HepG2 (cell line): ENCODE data around the gene SLC26A4. TPM values are rescaled to one million over a fixed set of nuclear protein-coding genes. Genes with fewer than 3 reads are reported as not detected.

Source experiments
- ATRX ChIP-seq: sonication (generic); formaldehyde crosslinking; IDR thresholded peaks from 2 replicates; pipeline ENCODE4 v1.4.0; 2020; ENCODE audit warnings: missing genetic modification reagents, borderline replicate concordance
- CENPBD1 ChIP-seq: sonication (generic); formaldehyde crosslinking; IDR thresholded peaks from 2 replicates; pipeline ENCODE4 v1.8.0; 2022; ENCODE audit warnings: missing genetic modification reagents, low read depth, mild to moderate bottlenecking, borderline replicate concordance
- CREB1 ChIP-seq, 2 experiments: fragments of 450-650 bp in 1 of 2; IDR thresholded peaks; 2 replicates each; pipeline ENCODE4 v1.6.1; 2016 to 2017; ENCODE audit warnings: control low read depth in 1 of 2, mild to moderate bottlenecking in 1 of 2, missing compliant biosample characterization in 1 of 2, missing genetic modification characterization in 1 of 2
- GABPB1 ChIP-seq: IDR thresholded peaks from 2 replicates; pipeline ENCODE4 v1.6.1; 2016; ENCODE audit warnings: mild to moderate bottlenecking, missing genetic modification reagents, moderate library complexity, missing compliant biosample characterization
- MIER3 ChIP-seq: IDR thresholded peaks from 2 replicates; pipeline ENCODE4 v1.6.1; 2016; ENCODE audit warnings: missing compliant biosample characterization, borderline replicate concordance
- MTERF4 ChIP-seq: sonication (generic); formaldehyde crosslinking; IDR thresholded peaks from 2 replicates; pipeline ENCODE4 v1.8.0; 2023; ENCODE audit warnings: mild to moderate bottlenecking, missing genetic modification reagents
- PHF8 ChIP-seq: sonication (generic); formaldehyde crosslinking; IDR thresholded peaks from 2 replicates; pipeline ENCODE4 v1.5.0; 2020; ENCODE audit warnings: missing genetic modification reagents
- RAD51 ChIP-seq: fragments of 450-650 bp; IDR thresholded peaks from 2 replicates; pipeline ENCODE4 v1.6.1; 2016; ENCODE audit warnings: borderline replicate concordance
- SATB2 ChIP-seq: sonication (generic); formaldehyde crosslinking; IDR thresholded peaks from 2 replicates; pipeline ENCODE4 v1.5.0; 2020; ENCODE audit warnings: missing genetic modification reagents
- SNAPC4 ChIP-seq: sonication (generic); formaldehyde crosslinking; IDR thresholded peaks from 2 replicates; pipeline ENCODE4 v1.4.0; 2020; ENCODE audit warnings: mild to moderate bottlenecking, missing genetic modification reagents
- TRAFD1 ChIP-seq: sonication (generic); formaldehyde crosslinking; IDR thresholded peaks from 2 replicates; pipeline ENCODE4 v1.5.1; 2020; ENCODE audit warnings: missing genetic modification reagents, mild to moderate bottlenecking, borderline replicate concordance
- XRCC5 ChIP-seq: fragments of 200-400 bp; formaldehyde crosslinking; optimal IDR thresholded peaks from 2 replicates; pipeline ENCODE3; 2017; ENCODE audit warnings: mild to moderate bottlenecking, low read length
- ZNF329 ChIP-seq: sonication (generic); formaldehyde crosslinking; IDR thresholded peaks from 2 replicates; pipeline ENCODE4 v1.9.0; 2021; ENCODE audit warnings: low read depth, mild to moderate bottlenecking, missing genetic modification reagents
- ZNF335 ChIP-seq: sonication (generic); formaldehyde crosslinking; IDR thresholded peaks from 2 replicates; pipeline ENCODE4 v1.4.0; 2020; ENCODE audit warnings: missing genetic modification reagents
- ZNF615 ChIP-seq: sonication (generic); formaldehyde crosslinking; IDR thresholded peaks from 2 replicates; pipeline ENCODE4 v1.5.0; 2020; ENCODE audit warnings: mild to moderate bottlenecking, missing genetic modification reagents, borderline replicate concordance
- ZNF740 ChIP-seq: sonication (generic); formaldehyde crosslinking; IDR thresholded peaks from 2 replicates; pipeline ENCODE4 v1.4.0; 2020; ENCODE audit warnings: missing genetic modification reagents
- polyA plus RNA-seq, 8 experiments: library from polyadenylated mRNA; depleted of rRNA in 3 of 8; stranded (reverse) in 7 of 8; unstranded in 1 of 8; fragments of >200 nt; fragmentation: Illumina TruSeq in 4 of 8; extraction: Trizol in 4 of 8; gene quantifications; 2 replicates each; pipeline versions ENCODE4 v1.2.1 to v1.2.3, GENCODE V29; 2011 to 2016; ENCODE audit warnings: low read depth in 4 of 8, missing spikeins in 1 of 8, mixed read lengths in 1 of 8; ENCODE audit not compliant: insufficient read depth in 1 of 8
- total RNA-seq, 5 experiments: library from RNA; depleted of rRNA; stranded (reverse); fragments of >200 nt; fragmentation: Illumina TruSeq; extraction: Trizol; gene quantifications; 2 replicates each; pipeline ENCODE4 v1.2.3, GENCODE V29; 2016; ENCODE audit warnings: low read depth in 1 of 5

Gene SLC26A4
- total and polyA plus RNA-seq, 2 of the 13 experiments (the other 11 are each of a cell fraction or from before 2014, with no cell fraction given): 0.08 to 0.11 TPM

GRCh38 chr7:107743567-107744344, 83.1 kb downstream of the SLC26A4 start, which contains the start of gene CBLL1 (continued):
- TF ChIP-seq ZNF740 (CRISPR knock-in tag) (no peak), CENPBD1 (0 out of 2 replicates have a peak, but pooled peaks have one; percentile 26), ZNF615 (no peak), PHF8 (CRISPR knock-in tag) (peak; percentile 96), SATB2 (CRISPR knock-in tag) (no peak; the same call in 1 of the 2 replicates), GABPB1 (CRISPR knock-in tag) (peak; percentile 99), SNAPC4 (CRISPR knock-in tag) (peak; percentile 92; the same call in 1 of the 2 replicates), ZNF329 (CRISPR knock-in tag) (peak; percentile 69; the same call in 1 of the 2 replicates), MTERF4 (CRISPR knock-in tag) (no peak; the same call in 1 of the 2 replicates), ATRX (CRISPR knock-in tag) (no peak), ZNF335 (peak; percentile 95), MIER3 (CRISPR knock-in tag) (0 out of 2 replicates have a peak, but pooled peaks have one; percentile 49), RAD51 (no peak), XRCC5 (peak; percentile 35), CREB1 (IDR thresholded peaks at IDR 0.05) (no peak), CREB1 (CRISPR knock-in tag; IDR thresholded peaks at IDR 0.05) (peak; percentile 76), TRAFD1 (CRISPR knock-in tag) (no peak)
